ENCODE results near the gene MLF2. TPM values are rescaled to one million over a fixed set of nuclear protein-coding genes. Genes with fewer than 3 reads are reported as not detected.

Gene MLF2
- total RNA-seq, 1 experiment from 2014 or later = 303 TPM

DNA sequence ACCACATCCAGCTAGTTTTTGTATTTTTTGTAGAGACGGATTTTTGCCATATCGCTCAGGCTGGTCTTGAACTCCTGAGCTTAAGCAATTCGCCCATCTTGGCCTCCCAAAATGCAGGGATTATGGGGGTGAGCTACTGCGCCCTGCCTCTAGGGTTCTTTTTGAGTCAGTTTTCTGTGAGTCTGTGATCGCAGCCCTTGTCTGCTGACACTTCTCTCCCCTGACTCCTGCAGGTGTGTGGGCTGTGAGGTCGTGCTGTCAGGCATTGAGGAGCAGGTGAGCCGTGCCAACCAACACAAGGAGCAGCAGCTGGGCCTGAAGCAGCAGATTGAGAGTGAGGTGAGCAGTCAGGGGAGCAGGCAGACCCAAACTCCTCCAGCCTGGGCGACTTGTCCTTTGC is 22.8 kb downstream of the MLF2 start:
- no peaks in the 10 kb centered on the region for H3K27me3 ChIP-seq (replicated peaks; ENCODE audit: control insufficient read depth, insufficient read depth, low read length)
- ChIA-PET CTCF (interaction anchor here (0.9 kb wide), 1 partner anchor 23 kb away, joined by 4 read pairs; the partner anchor contains the start of gene MLF2), POLR2A (no interaction called here)
- no peaks in the 10 kb centered on the region for H3K36me3 ChIP-seq (ENCODE audit: control insufficient read depth, insufficient read depth, low read length)
- peaks cover 5% of the 10 kb centered on the region; the same call in 1 of the 2 replicates for H3K4me1 ChIP-seq
- peaks cover 10% of the 10 kb centered on the region for H3K36me3 Mint-ChIP-seq (ENCODE audit: insufficient read depth, unreplicated experiment)
- H3K9me3 ChIP-seq = no peaks in the 10 kb centered on the region
- no peaks in the 10 kb centered on the region for H3K9me3 Mint-ChIP-seq (ENCODE audit: unreplicated experiment)
- H3K4me1 Mint-ChIP-seq (ENCODE audit: low read depth, unreplicated experiment) = no peaks in the 10 kb centered on the region
- H3K4me3 Mint-ChIP-seq (ENCODE audit: unreplicated experiment) = no peak overlapping the region
- BruUV-seq (replicated peaks) = no TSS peak
- intact Hi-C loops (cut with micrococcal nuclease; ENCODE audit: unreplicated experiment) = no loop called here
- TF ChIP-seq CTCF (IDR thresholded peaks at IDR 0.05; ENCODE audit: insufficient read depth in 1 of 2, low read depth in 1 of 2, low read length in 1 of 2, severe bottlenecking in 1 of 2, unreplicated experiment in 1 of 2) = no peak
- H3K27ac Mint-ChIP-seq (ENCODE audit: unreplicated experiment) = no peak overlapping the region
- DNase-seq = no peak
- H3K4me3 ChIP-seq (ENCODE audit: low read depth, low read length) = no peak overlapping the region
- no peaks in the 10 kb centered on the region for H3K27me3 Mint-ChIP-seq (ENCODE audit: insufficient read depth, unreplicated experiment)

- TF ChIP-seq CTCF (IDR thresholded peaks at IDR 0.05; ENCODE audit: insufficient read depth in 1 of 2, low read depth in 1 of 2, low read length in 1 of 2, severe bottlenecking in 1 of 2, unreplicated experiment in 1 of 2) = no peak
- no peaks in the 10 kb centered on the region for H3K4me1 Mint-ChIP-seq (ENCODE audit: low read depth, unreplicated experiment)
- ChIA-PET POLR2A (no interaction called here), CTCF (no interaction called here)
- no TSS peak for BruUV-seq (replicated peaks)
- H3K4me3 Mint-ChIP-seq (ENCODE audit: unreplicated experiment) = no peak overlapping the region
- peaks cover 12% of the 10 kb centered on the region for H3K36me3 Mint-ChIP-seq (ENCODE audit: insufficient read depth, unreplicated experiment)
- H3K9me3 ChIP-seq = no peaks in the 10 kb centered on the region
- no peaks in the 10 kb centered on the region for H3K36me3 ChIP-seq (ENCODE audit: control insufficient read depth, insufficient read depth, low read length)
- peaks cover 5% of the 10 kb centered on the region; the same call in 1 of the 2 replicates for H3K4me1 ChIP-seq
- DNase-seq = no peak
- H3K4me3 ChIP-seq (ENCODE audit: low read depth, low read length) = no peak overlapping the region
- H3K27me3 Mint-ChIP-seq (ENCODE audit: insufficient read depth, unreplicated experiment) = no peaks in the 10 kb centered on the region
- H3K27ac Mint-ChIP-seq (ENCODE audit: unreplicated experiment) = no peak overlapping the region
- H3K27me3 ChIP-seq (replicated peaks; ENCODE audit: control insufficient read depth, insufficient read depth, low read length) = no peaks in the 10 kb centered on the region
- intact Hi-C loops (cut with micrococcal nuclease; ENCODE audit: unreplicated experiment) = no loop called here
- H3K9me3 Mint-ChIP-seq (ENCODE audit: unreplicated experiment) = no peaks in the 10 kb centered on the region
Observed at GRCh38 chr12:6729186-6729585, 23.8 kb downstream of the MLF2 start.

DNA sequence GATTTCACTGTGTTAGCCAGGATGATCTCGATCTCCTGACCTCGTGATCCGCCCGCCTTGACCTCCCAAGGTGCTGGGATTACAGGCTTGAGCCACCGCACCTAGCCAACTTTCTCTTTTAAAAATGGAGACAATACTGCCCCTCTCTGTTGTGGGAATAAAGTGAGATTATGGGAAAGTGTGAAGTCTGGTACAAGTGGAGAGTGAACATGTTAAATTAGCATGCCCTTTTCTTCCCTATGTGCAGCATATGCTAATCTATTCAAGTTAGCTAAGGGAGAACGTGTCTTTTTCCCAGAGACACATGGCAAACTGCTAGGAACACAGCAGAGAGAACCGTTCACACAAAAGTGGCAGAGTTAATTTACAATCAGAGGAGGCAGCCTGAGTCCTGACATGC is 27.6 kb downstream of the MLF2 start:
- Histone ChIP-seq H3K9me3 (no peaks in the 10 kb centered on the region), H3K4me3 (ENCODE audit: low read depth, low read length) (0 out of 2 replicates have a peak overlapping the region, but pooled peaks have one; percentile 9), H3K4me1 (peaks cover 11% of the 10 kb centered on the region; the same call in 1 of the 2 replicates), H3K27me3 (replicated peaks; ENCODE audit: control insufficient read depth, insufficient read depth, low read length) (no peaks in the 10 kb centered on the region), H3K36me3 (ENCODE audit: control insufficient read depth, insufficient read depth, low read length) (no peaks in the 10 kb centered on the region)
- H3K4me1 Mint-ChIP-seq (ENCODE audit: low read depth, unreplicated experiment) = peaks cover 11% of the 10 kb centered on the region
- intact Hi-C loops (cut with micrococcal nuclease; ENCODE audit: unreplicated experiment) = no loop called here
- CTCF ChIA-PET = interaction anchor here (0.6 to 4.0 kb wide), 4 partner anchors 28 to 74 kb away, joined by 3 to 44 read pairs (median 16); partner anchors contain the start of genes MLF2 and PTMS
- POLR2A ChIA-PET = interaction anchor here (2.5 to 2.6 kb wide), 2 partner anchors 28 to 36 kb away, joined by 60 to 92 read pairs; partner anchors contain the start of genes MLF2 and ZNF384
- no TSS peak for BruUV-seq (replicated peaks)
- no peak overlapping the region for H3K27ac Mint-ChIP-seq (ENCODE audit: unreplicated experiment)
- no peak for TF ChIP-seq CTCF (IDR thresholded peaks at IDR 0.05; ENCODE audit: insufficient read depth in 1 of 2, low read depth in 1 of 2, low read length in 1 of 2, severe bottlenecking in 1 of 2, unreplicated experiment in 1 of 2)
- H3K4me3 Mint-ChIP-seq (ENCODE audit: unreplicated experiment) = peak overlapping the region; percentile 73
- H3K27me3 Mint-ChIP-seq (ENCODE audit: insufficient read depth, unreplicated experiment) = no peaks in the 10 kb centered on the region
- no peaks in the 10 kb centered on the region for H3K9me3 Mint-ChIP-seq (ENCODE audit: unreplicated experiment)
- peaks cover 18% of the 10 kb centered on the region for H3K36me3 Mint-ChIP-seq (ENCODE audit: insufficient read depth, unreplicated experiment)
- no peak for DNase-seq
